GM13977 (cell line): ENCODE measurements around the gene TALDO1.

Source experiments
- DNase-seq: peaks from one replicate; pipeline ENCODE4 v3.0.0; 2012; ENCODE audit warnings: low spot score
- CTCF ChIP-seq: IDR thresholded peaks from 2 replicates; pipeline ENCODE4 v1.5.1; 2012; ENCODE audit warnings: mild to moderate bottlenecking, control low read depth; ENCODE audit not compliant: insufficient read depth; ENCODE audit errors: extremely low read depth, missing control alignments
- in situ Hi-C: fragments of 300-500 bp; cut with MboI; formaldehyde crosslinking; loops from one replicate; pipeline ENCODE4 v1.12.0; 2022; ENCODE audit warnings: low sequenced_read_pairs, low pct_unique_long_range_greater_than_20kb, mixed read lengths, inconsistent platforms; ENCODE audit not compliant: unreplicated experiment

Gene TALDO1

GRCh38 chr11:779955-780532 lies 32.8 kb downstream of the TALDO1 start:
- no peak for DNase-seq
- in situ Hi-C loops: no loop called here
- TF ChIP-seq CTCF: no peak

GRCh38 chr11:782264-783174 lies 35.3 kb downstream of the TALDO1 start:
- TF ChIP-seq CTCF: no peak
- no peak for DNase-seq
- in situ Hi-C loops: no loop called here

GRCh38 chr11:783581-784015 lies 36.3 kb downstream of the TALDO1 start:
- no peak for TF ChIP-seq CTCF
- in situ Hi-C loops: no loop called here
- DNase-seq: no peak

- in situ Hi-C loops: no loop called here
- no peak for DNase-seq
- TF ChIP-seq CTCF: no peak
Observed at GRCh38 chr11:786235-787083, 39.2 kb downstream of the TALDO1 start.

GRCh38 chr11:787084-787675 lies 39.9 kb downstream of the TALDO1 start:
- DNase-seq: no peak
- in situ Hi-C loops: no loop called here
- TF ChIP-seq CTCF: no peak
